Colonic mucosa (tissue), 4 donors: ENCODE results near the gene RYR1. TPM values are rescaled to one million over a fixed set of nuclear protein-coding genes. Genes with fewer than 3 reads are reported as not detected.

Source experiments
- DNase-seq: peaks from one replicate; pipeline ENCODE4 v3.0.0-alpha.2; 2020
- H3K27ac ChIP-seq: fragments of 200-600 bp; one replicate; pipeline ENCODE4 v1.8.0; 2021
- H3K27me3 ChIP-seq: fragments of 200-600 bp; one replicate; pipeline ENCODE4 v1.8.0; 2021
- H3K36me3 ChIP-seq: fragments of 200-600 bp; one replicate; pipeline ENCODE4 v1.8.0; 2021
- H3K4me1 ChIP-seq: fragments of 200-600 bp; one replicate; pipeline ENCODE4 v1.8.0; 2021; ENCODE audit warnings: mild to moderate bottlenecking
- H3K4me3 ChIP-seq: fragments of 200-600 bp; one replicate; pipeline ENCODE4 v1.8.0; 2021
- H3K9ac ChIP-seq, 2 donors: one replicate each; pipeline ENCODE4 v1.7.0; 2013; ENCODE audit warnings: control low read depth in 2 of 2, low read depth in 2 of 2, low read length in 2 of 2
- H3K9me3 ChIP-seq: fragments of 200-600 bp; one replicate; pipeline ENCODE4 v1.8.0; 2021
- intact Hi-C: fragments of 100-400 bp; cut with DNase I; formaldehyde crosslinking; loops from one replicate; pipeline ENCODE4 v1.14.1; 2022
- total RNA-seq, 2 donors: library from RNA; stranded (reverse); fragmentation: NEBNext Ultra II Directional in 1 of 2; extraction: Animal tissue kit (Norgen Biotek cat#: 25700) in 1 of 2; gene quantifications; one replicate each; pipeline ENCODE4 v1.2.1, GENCODE V29; 2021
- TF ChIP-seq, protein P1 (sequence below): fragments of 200-600 bp; IDR thresholded peaks from one replicate; pipeline ENCODE4 v1.8.0; 2022; ENCODE audit warnings: antibody characterized with exemption, mild to moderate bottlenecking
- donor health status: healthy.
- donor health status: DM: no; HTN: no; CAD: no.
- donor health status: DM: no; HTN: no; CAD: no.

The RYR1 gene
- total RNA-seq, 2 donors from 2014 or later: 0.64 to 0.89 TPM

DNA sequence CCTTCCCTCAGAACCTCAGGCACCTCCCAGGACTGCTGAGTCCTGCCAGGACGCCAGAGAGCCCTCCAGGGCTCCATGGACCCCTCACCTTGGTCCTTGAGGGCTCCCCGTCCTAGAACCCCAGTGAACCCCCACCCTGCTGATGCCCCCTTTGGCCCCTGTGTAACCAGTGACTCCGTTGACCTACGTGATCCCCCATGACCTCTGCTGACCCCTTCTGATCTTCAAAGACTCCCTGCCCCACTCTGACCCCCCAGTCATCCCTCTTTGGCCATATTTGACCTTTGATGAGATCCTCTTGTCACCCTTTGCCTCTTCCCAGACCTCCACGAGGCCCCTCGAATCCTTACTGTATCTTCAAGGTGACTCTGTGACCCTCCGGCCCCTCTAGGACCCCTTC, 92.9 kb downstream of the RYR1 start:
- Histone ChIP-seq H3K36me3 (no peaks in the 10 kb centered on the region), H3K9me3 (no peaks in the 10 kb centered on the region), H3K4me1 (no peaks in the 10 kb centered on the region), H3K27ac (no peak overlapping the region), H3K27me3 (no peaks in the 10 kb centered on the region), H3K4me3 (no peak overlapping the region), H3K9ac (no peak overlapping the region)
- intact Hi-C loops: no loop called here
- TF ChIP-seq, protein P1, sequence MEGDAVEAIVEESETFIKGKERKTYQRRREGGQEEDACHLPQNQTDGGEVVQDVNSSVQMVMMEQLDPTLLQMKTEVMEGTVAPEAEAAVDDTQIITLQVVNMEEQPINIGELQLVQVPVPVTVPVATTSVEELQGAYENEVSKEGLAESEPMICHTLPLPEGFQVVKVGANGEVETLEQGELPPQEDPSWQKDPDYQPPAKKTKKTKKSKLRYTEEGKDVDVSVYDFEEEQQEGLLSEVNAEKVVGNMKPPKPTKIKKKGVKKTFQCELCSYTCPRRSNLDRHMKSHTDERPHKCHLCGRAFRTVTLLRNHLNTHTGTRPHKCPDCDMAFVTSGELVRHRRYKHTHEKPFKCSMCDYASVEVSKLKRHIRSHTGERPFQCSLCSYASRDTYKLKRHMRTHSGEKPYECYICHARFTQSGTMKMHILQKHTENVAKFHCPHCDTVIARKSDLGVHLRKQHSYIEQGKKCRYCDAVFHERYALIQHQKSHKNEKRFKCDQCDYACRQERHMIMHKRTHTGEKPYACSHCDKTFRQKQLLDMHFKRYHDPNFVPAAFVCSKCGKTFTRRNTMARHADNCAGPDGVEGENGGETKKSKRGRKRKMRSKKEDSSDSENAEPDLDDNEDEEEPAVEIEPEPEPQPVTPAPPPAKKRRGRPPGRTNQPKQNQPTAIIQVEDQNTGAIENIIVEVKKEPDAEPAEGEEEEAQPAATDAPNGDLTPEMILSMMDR: no peak
- no peak for DNase-seq

DNA sequence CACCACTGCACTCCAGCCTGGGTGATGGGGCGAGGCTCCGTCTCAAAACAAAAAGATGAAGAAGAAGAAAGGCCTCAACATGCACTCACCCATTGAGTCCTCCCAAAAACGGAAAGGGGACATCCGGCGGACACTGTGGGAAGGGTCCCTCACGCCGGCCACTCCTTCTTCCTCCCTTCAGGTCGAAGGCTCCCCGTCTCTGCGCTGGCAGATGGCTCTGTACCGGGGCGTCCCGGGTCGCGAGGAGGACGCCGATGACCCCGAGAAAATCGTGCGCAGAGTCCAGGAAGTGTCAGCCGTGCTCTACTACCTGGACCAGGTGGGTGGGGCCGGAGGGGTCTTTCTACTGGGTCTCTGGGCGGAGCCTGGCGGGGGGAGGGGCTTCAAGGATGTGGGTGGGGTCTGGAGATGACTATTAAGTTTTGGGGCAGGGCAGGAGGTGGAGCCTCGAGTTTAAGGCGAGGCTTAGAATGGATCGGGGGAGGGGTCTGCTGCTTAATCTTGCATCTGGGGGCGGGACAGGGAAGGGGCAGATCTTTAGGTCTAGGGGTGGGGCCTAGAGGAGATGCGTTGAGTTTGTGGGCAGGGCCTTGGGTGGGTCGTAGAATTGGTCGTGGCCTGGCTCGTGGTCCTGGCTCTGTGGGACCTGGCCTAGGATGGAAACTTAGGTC, 94.1 kb downstream of the RYR1 start:
- Histone ChIP-seq H3K9me3 (no peaks in the 10 kb centered on the region), H3K27ac (no peak overlapping the region), H3K27me3 (no peaks in the 10 kb centered on the region), H3K36me3 (no peaks in the 10 kb centered on the region), H3K9ac (no peak overlapping the region), H3K4me3 (no peak overlapping the region), H3K4me1 (no peaks in the 10 kb centered on the region)
- no peak for DNase-seq
- TF ChIP-seq, protein P1: no peak
- intact Hi-C loops: no loop called here

DNA sequence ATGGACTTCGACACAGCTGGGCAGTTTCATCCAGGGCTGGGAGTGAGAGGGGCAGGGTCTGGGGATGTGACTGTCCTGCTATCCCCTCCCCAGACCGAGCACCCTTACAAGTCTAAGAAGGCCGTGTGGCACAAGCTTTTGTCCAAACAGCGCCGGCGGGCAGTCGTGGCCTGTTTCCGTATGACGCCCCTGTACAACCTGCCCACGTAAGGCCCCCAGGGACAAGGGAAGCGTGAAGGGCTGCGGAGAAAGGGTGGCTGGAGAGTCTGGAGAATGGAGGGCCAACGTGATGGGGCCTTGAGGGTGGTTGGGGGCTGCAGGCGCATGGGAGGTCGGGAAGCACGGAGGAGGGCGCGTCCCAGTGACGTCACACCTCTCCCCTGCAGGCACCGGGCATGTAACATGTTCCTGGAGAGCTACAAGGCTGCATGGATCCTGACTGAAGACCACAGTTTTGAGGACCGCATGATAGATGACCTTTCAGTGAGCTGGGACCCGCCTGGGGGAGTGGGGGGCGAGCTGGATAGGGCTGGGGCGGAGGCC, 94.8 kb downstream of the RYR1 start:
- DNase-seq: no peak
- H3K4me3 ChIP-seq: no peak overlapping the region
- TF ChIP-seq, protein P1: no peak
- H3K4me1 ChIP-seq: no peaks in the 10 kb centered on the region
- no peak overlapping the region for H3K9ac ChIP-seq
- H3K27ac ChIP-seq: no peak overlapping the region
- intact Hi-C loops: no loop called here
- H3K36me3 ChIP-seq: no peaks in the 10 kb centered on the region
- H3K27me3 ChIP-seq: no peaks in the 10 kb centered on the region
- H3K9me3 ChIP-seq: no peaks in the 10 kb centered on the region

DNA sequence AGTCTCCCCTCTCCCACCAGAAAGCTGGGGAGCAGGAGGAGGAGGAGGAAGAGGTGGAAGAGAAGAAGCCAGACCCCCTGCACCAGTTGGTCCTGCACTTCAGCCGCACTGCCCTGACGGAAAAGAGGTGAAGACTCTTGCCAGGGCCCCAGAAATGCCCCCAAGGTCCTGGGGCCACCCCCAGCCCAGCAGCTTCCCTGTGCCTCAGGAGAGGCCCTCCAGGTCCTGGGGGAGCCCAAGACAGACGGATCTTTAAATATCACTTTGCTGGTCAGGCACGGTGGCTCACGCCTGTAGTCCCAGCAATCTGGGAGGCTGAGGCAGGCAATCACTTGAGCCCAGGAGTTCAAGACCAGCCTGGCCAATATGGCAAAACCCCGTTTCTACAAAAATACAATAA, 95.4 kb downstream of the RYR1 start:
- intact Hi-C loops: no loop called here
- no peak for DNase-seq
- H3K27me3 ChIP-seq: no peaks in the 10 kb centered on the region

GRCh38 chr19:38531515-38531914, 98.0 kb downstream of the RYR1 start:
- DNase-seq: no peak
- TF ChIP-seq, protein P1: no peak
- Histone ChIP-seq H3K27me3 (no peaks in the 10 kb centered on the region), H3K4me3 (no peak overlapping the region), H3K27ac (no peak overlapping the region), H3K9ac (no peak overlapping the region), H3K9me3 (no peaks in the 10 kb centered on the region), H3K4me1 (no peaks in the 10 kb centered on the region), H3K36me3 (no peaks in the 10 kb centered on the region)
- intact Hi-C loops: no loop called here

More for the DNA sequence above, 95.4 kb downstream of the RYR1 start:
- Histone ChIP-seq H3K9ac (no peak overlapping the region), H3K27ac (no peak overlapping the region), H3K4me3 (no peak overlapping the region), H3K4me1 (no peaks in the 10 kb centered on the region), H3K36me3 (no peaks in the 10 kb centered on the region), H3K9me3 (no peaks in the 10 kb centered on the region)
- TF ChIP-seq, protein P1: no peak
